NCI-H187 (cell line): ENCODE results near the gene JPH4.

Experiments
- DNase-seq, 2 experiments: peaks; one replicate each; lab custom pipeline; 2025; lab: John Stamatoyannopoulos, UW

Gene JPH4

GRCh38 chr14:23579739-23580138, 1.1 kb upstream of the JPH4 start:
- no peak for DNase-seq

- DNase-seq = no peak
These were observed 681 bp upstream of the JPH4 start for GRCh38 chr14:23579311-23579630.

GRCh38 chr14:23577710-23578392, 739 bp downstream of the JPH4 start:
- no peak for DNase-seq

- DNase-seq = no peak
These were observed 1.4 kb downstream of the JPH4 start for GRCh38 chr14:23577004-23577681.

- DNase-seq = no peak
These were observed 5.1 kb downstream of the JPH4 start for GRCh38 chr14:23573384-23574015.

GRCh38 chr14:23572836-23573235, 5.8 kb downstream of the JPH4 start:
- DNase-seq = no peak

- DNase-seq = no peak
These were observed 6.1 kb downstream of the JPH4 start for GRCh38 chr14:23572524-23572828.

GRCh38 chr14:23571701-23572523, 6.7 kb downstream of the JPH4 start:
- no peak for DNase-seq

GRCh38 chr14:23570806-23571483, 7.6 kb downstream of the JPH4 start:
- DNase-seq = no peak

- no peak for DNase-seq
These were observed 9.0 kb downstream of the JPH4 start for GRCh38 chr14:23569443-23570151.

- no peak for DNase-seq
These were observed 9.8 kb downstream of the JPH4 start for GRCh38 chr14:23568600-23569331.

GRCh38 chr14:23568021-23568599, 10.5 kb downstream of the JPH4 start:
- no peak for DNase-seq

GRCh38 chr14:23567186-23568020, 11.2 kb downstream of the JPH4 start, which contains the start of gene AP1G2:
Gene AP1G2 (minus strand): TSS chr14:23567791. CDS start chr14:23567314, 477 bp downstream.
- DNase-seq = peak; percentile 73 to 95

- no peak for DNase-seq
These were observed 11.8 kb downstream of the JPH4 start for GRCh38 chr14:23566778-23567185.

- no peak for DNase-seq
These were observed 12.3 kb downstream of the JPH4 start for GRCh38 chr14:23566112-23566777.

- DNase-seq = no peak
These were observed 13.0 kb downstream of the JPH4 start for GRCh38 chr14:23565626-23566025.

GRCh38 chr14:23564876-23565275, 13.7 kb downstream of the JPH4 start:
- no peak for DNase-seq

GRCh38 chr14:23564181-23564812, 14.3 kb downstream of the JPH4 start:
- no peak for DNase-seq
